CD4-positive, alpha-beta T cell (primary cell): ENCODE data around the gene TFF1. TPM values are rescaled to one million over a fixed set of nuclear protein-coding genes. Genes with fewer than 3 reads are reported as not detected.

Source experiments
- ATAC-seq: fragments of 200-7000 bp; cut with Tn5 transposase; one replicate; pipeline ENCODE4 v1.10.0; 2022; ENCODE audit warnings: mild to moderate bottlenecking; ENCODE audit not compliant: poor library complexity
- CTCF ChIA-PET: fragments of 350-600 bp; sonication (Branson Sonifier 250); formaldehyde crosslinking; loops from one replicate; lab custom pipeline; 2021; ENCODE audit warnings: antibody characterized with exemption, inconsistent platforms; lab: Charles Lee
- POLR2A ChIA-PET: fragments of 350-600 bp; sonication (Branson Sonifier 250); formaldehyde crosslinking; loops from one replicate; lab custom pipeline; 2021; ENCODE audit warnings: antibody characterized with exemption, inconsistent platforms; lab: Charles Lee
- DNase-seq, 14 experiments: peaks; one replicate each; pipeline ENCODE4 v3.0.0-alpha.2; 2013 to 2020; ENCODE audit warnings: mixed read lengths in 2 of 14
- H3K27ac ChIP-seq, 2 donors: one replicate each; pipeline versions ENCODE4 v1.5.1 to v1.7.0; 2013; ENCODE audit warnings: low read length in 2 of 2, low read depth in 1 of 2, mild to moderate bottlenecking in 1 of 2
- H3K27me3 ChIP-seq, 2 experiments: 1 replicate in 1 of 2; 2 replicates in 1 of 2; pipeline versions ENCODE4 v1.6.1 to v1.7.0; 2013; ENCODE audit warnings: low read length in 2 of 2, control low read depth in 1 of 2, mild to moderate bottlenecking in 1 of 2, moderate library complexity in 1 of 2; ENCODE audit not compliant: insufficient read depth in 2 of 2, control insufficient read depth in 1 of 2
- H3K36me3 ChIP-seq: one replicate; pipeline ENCODE4 v1.6.1; 2013; ENCODE audit warnings: low read length, control low read depth; ENCODE audit not compliant: insufficient read depth
- H3K4me1 ChIP-seq: one replicate; pipeline ENCODE4 v1.6.1; 2013; ENCODE audit warnings: low read length, control low read depth; ENCODE audit not compliant: insufficient read depth
- H3K4me3 ChIP-seq: one replicate; pipeline ENCODE4 v1.5.1; 2013; ENCODE audit warnings: mild to moderate bottlenecking, low read length, moderate library complexity
- H3K9me3 ChIP-seq, 2 experiments: 1 replicate in 1 of 2; 2 replicates in 1 of 2; pipeline versions ENCODE4 v1.6.1 to v1.7.0; 2013; ENCODE audit warnings: low read length in 2 of 2, mild to moderate bottlenecking in 2 of 2, control low read depth in 1 of 2, moderate library complexity in 1 of 2; ENCODE audit not compliant: control insufficient read depth in 1 of 2, insufficient read depth in 1 of 2
- H3K27ac Mint-ChIP-seq: one replicate; pipeline ENCODE4 v1.8.0; 2020; ENCODE audit warnings: mixed read lengths
- H3K27me3 Mint-ChIP-seq: one replicate; pipeline ENCODE4 v1.8.0; 2021; ENCODE audit warnings: mixed read lengths
- H3K36me3 Mint-ChIP-seq: one replicate; pipeline ENCODE4 v1.8.0; 2021; ENCODE audit warnings: low read depth, mixed read lengths
- H3K4me1 Mint-ChIP-seq: one replicate; pipeline ENCODE4 v1.8.0; 2021; ENCODE audit warnings: low read depth, mixed read lengths
- H3K4me3 Mint-ChIP-seq: one replicate; pipeline ENCODE4 v1.8.0; 2020; ENCODE audit warnings: mild to moderate bottlenecking, mixed read lengths
- H3K9me3 Mint-ChIP-seq: one replicate; pipeline ENCODE4 v1.8.0; 2020; ENCODE audit warnings: mixed read lengths
- CTCF ChIP-seq: fragments of 200-600 bp; IDR thresholded peaks from one replicate; pipeline ENCODE4 v1.8.0; 2022; ENCODE audit warnings: antibody characterized with exemption, mild to moderate bottlenecking
- intact Hi-C, 2 experiments: fragments of 100-400 bp; cut with DNase I in 1 of 2; cut with micrococcal nuclease in 1 of 2; formaldehyde crosslinking; loops; one replicate each; pipeline versions ENCODE4 v1.15.1 to v1.9.0; 2023 to 2025; cut with DNase I, micrococcal nuclease
- total RNA-seq, 174 experiments: library from RNA in 2 of 174; stranded (reverse) in 2 of 174; gene quantifications; one replicate each; pipeline ENCODE4 v1.2.3 and lab custom pipeline; 2021 to 2026

Gene TFF1
- total RNA-seq, 2 experiments from 2014 or later, result not detected

GRCh38 chr21:42337830-42338728, 28.3 kb downstream of the TFF1 start:
- Histone ChIP-seq H3K4me1 (peaks cover 9% of the 10 kb centered on the region), H3K27me3 (peaks cover 0 to 3% of the 10 kb centered on the region in 2 experiments), H3K36me3 (no peaks in the 10 kb centered on the region), H3K27ac (no peak overlapping the region), H3K4me3 (no peak overlapping the region), H3K9me3 (no peaks in the 10 kb centered on the region)
- intact Hi-C loops, result loop anchor here (1.0 to 10.0 kb wide), 5 partner anchors 64 to 197 kb away; partner anchors contain the start of genes SLC37A1 (in 1 of the 2) and UBASH3A (in 1 of the 2)
- Mint-ChIP-seq H3K4me1 (peaks cover 8% of the 10 kb centered on the region), H3K9me3 (no peaks in the 10 kb centered on the region), H3K27ac (peak overlapping the region; percentile 28), H3K36me3 (no peaks in the 10 kb centered on the region), H3K4me3 (no peak overlapping the region), H3K27me3 (no peaks in the 10 kb centered on the region)
- CTCF ChIA-PET, result interaction anchor here (0.5 to 2.5 kb wide), 15 partner anchors 28 to 244 kb away, joined by 3 to 9 read pairs (median 4); no protein-coding TSS in a partner anchor
- TF ChIP-seq CTCF, result peak; percentile 87
- DNase-seq (peak; percentile 74 to 93 (median 82)), ATAC-seq (peak; percentile 100)
- POLR2A ChIA-PET, result interaction anchor here (0.8 to 2.2 kb wide), 3 partner anchors 66 to 111 kb away, joined by 3 to 11 read pairs (median 3); partner anchors contain the start of gene UBASH3A

- ATAC-seq (no peak), DNase-seq (no peak)
- POLR2A ChIA-PET, result interaction anchor here (0.8 to 2.2 kb wide), 3 partner anchors 67 to 112 kb away, joined by 3 to 11 read pairs (median 3); partner anchors contain the start of gene UBASH3A
- no peak for TF ChIP-seq CTCF
- H3K4me1 Mint-ChIP-seq, result peaks cover 8% of the 10 kb centered on the region
- no peaks in the 10 kb centered on the region for H3K27me3 Mint-ChIP-seq
- peaks cover 0 to 5% of the 10 kb centered on the region in 2 experiments for H3K9me3 ChIP-seq
- no peak overlapping the region for H3K27ac ChIP-seq
- no peak overlapping the region for H3K4me3 ChIP-seq
- H3K4me3 Mint-ChIP-seq, result no peak overlapping the region
- no peak overlapping the region for H3K27ac Mint-ChIP-seq
- intact Hi-C loops, result loop anchor here (2.0 to 10.0 kb wide), 3 partner anchors 65 to 198 kb away; partner anchors contain the start of genes SLC37A1 (in 1 of the 2) and UBASH3A (in 1 of the 2)
- H3K27me3 ChIP-seq, result peaks cover 0 to 4% of the 10 kb centered on the region in 2 experiments
- H3K36me3 ChIP-seq, result no peaks in the 10 kb centered on the region
- peaks cover 9% of the 10 kb centered on the region for H3K4me1 ChIP-seq
- CTCF ChIA-PET, result interaction anchor here (0.6 to 2.5 kb wide), 11 partner anchors 27 to 229 kb away, joined by 3 to 9 read pairs (median 4); no protein-coding TSS in a partner anchor
- H3K9me3 Mint-ChIP-seq, result no peaks in the 10 kb centered on the region
- H3K36me3 Mint-ChIP-seq, result no peaks in the 10 kb centered on the region
Measured at GRCh38 chr21:42337276-42337675, 29.1 kb downstream of the TFF1 start.

- Histone ChIP-seq H3K4me1 (peaks cover 9% of the 10 kb centered on the region), H3K27ac (no peak overlapping the region), H3K9me3 (peaks cover 6 to 7% of the 10 kb centered on the region in 2 experiments), H3K4me3 (no peak overlapping the region), H3K36me3 (no peaks in the 10 kb centered on the region), H3K27me3 (peaks cover 0 to 4% of the 10 kb centered on the region in 2 experiments)
- ATAC-seq (no peak), DNase-seq (no peak)
- Mint-ChIP-seq H3K4me3 (no peak overlapping the region), H3K27me3 (no peaks in the 10 kb centered on the region), H3K4me1 (peaks cover 8% of the 10 kb centered on the region), H3K9me3 (peaks cover 5% of the 10 kb centered on the region), H3K27ac (no peak overlapping the region), H3K36me3 (peaks cover 3% of the 10 kb centered on the region)
- intact Hi-C loops, result loop anchor here (2.0 to 10.0 kb wide), 3 partner anchors 66 to 199 kb away; partner anchors contain the start of genes SLC37A1 (in 1 of the 2) and UBASH3A (in 1 of the 2)
- ChIA-PET POLR2A (no interaction called here), CTCF (interaction anchor here (0.6 to 2.5 kb wide), 5 partner anchors 26 to 228 kb away, joined by 3 to 6 read pairs (median 3); no protein-coding TSS in a partner anchor)
- no peak for TF ChIP-seq CTCF
Measured at GRCh38 chr21:42336054-42336453, 30.3 kb downstream of the TFF1 start.
